Daoy (cell line): ENCODE measurements around the gene RASAL1. TPM values are rescaled to one million over a fixed set of nuclear protein-coding genes. Genes with fewer than 3 reads are reported as not detected.

Experiments used
- DNase-seq: peaks from one replicate; pipeline ENCODE4 v3.0.0-alpha.2; 2015; ENCODE audit warnings: low read depth
- total RNA-seq: library from RNA; depleted of rRNA; stranded (reverse); fragments of >200 nt; shearing (Covaris generic); gene quantifications from 2 replicates; pipeline ENCODE4 v1.2.3, GENCODE V29; 2014; rRNA removed

RASAL1 gene
- total RNA-seq, 1 experiment from 2014 or later: 0.06 TPM

DNA sequence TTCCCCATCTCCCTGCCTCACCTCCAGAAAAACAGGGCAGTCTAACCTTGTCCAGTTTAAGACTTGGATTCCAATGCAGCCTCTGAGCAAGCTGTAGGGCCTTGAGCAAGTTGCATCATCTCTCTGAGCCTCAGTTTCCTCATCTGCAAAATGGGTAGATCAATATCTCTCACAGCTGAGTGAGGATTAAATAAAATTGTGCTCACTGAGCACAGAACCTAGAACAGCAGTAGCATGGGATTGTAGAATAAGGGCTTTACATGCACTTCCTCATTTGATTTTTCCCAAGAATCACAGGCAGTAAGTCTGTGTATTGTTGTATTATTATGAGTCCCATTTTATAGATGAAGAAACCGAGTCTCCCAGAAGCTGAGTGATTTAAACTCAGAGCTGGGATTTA, 77.0 kb downstream of the RASAL1 start:
- DNase-seq: no peak

- DNase-seq: no peak
These were observed 77.7 kb downstream of the RASAL1 start for GRCh38 chr12:113057565-113058485.

- peak; percentile 26 for DNase-seq
These were observed 78.7 kb downstream of the RASAL1 start, which contains the start of gene DTX1 for GRCh38 chr12:113056631-113057488. Gene DTX1, plus strand, starts transcription at chr12:113056730. Its CDS starts 1,463 bp downstream, at chr12:113058193.

- DNase-seq: no peak
These were observed 79.3 kb downstream of the RASAL1 start for GRCh38 chr12:113056381-113056630.

DNA sequence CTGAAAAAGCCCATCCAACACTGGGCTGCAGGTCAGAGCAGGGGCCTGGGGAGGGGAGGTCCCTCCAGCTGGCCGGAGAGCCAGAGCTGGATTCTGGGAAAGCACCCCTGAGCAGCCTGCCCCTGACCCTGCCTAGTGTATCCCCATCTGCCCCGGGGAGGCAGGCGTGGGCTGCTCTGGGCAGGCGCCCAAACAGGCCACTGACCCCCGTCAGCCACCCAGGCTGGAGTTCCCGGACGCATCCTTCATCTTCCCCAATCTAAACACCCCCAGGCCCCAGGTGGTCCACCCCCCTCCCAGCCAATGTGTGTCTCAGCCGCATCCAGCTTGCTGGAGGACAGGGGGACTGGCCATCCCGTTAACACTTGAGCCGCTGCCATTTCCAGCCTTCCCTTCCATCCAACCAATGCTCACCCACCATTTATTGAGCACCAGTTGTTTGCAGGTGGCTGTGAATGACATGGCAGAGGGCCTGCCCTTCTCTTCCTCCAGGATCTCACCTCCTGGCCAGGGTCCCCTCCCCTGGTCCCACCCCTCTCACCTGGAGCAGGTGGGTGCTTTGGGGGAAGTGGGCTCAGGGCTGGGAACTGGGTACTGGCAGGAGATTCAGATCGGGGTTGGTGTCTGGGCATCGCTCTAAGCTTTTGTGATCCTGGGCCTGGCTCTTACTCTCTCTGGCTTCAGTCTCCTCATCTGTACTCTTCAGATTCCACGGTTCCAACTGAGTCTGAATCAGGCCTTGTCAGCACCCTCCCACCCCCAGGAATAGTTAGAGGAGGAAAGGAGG, 79.8 kb downstream of the RASAL1 start:
- no peak for DNase-seq

- no peak for DNase-seq
These were observed 80.5 kb downstream of the RASAL1 start for GRCh38 chr12:113054948-113055486.

- DNase-seq: no peak
These were observed 83.2 kb downstream of the RASAL1 start for GRCh38 chr12:113052326-113052725.

- no peak for DNase-seq
These were observed 83.8 kb downstream of the RASAL1 start for GRCh38 chr12:113051759-113052158.

GRCh38 chr12:113050795-113051194, 84.8 kb downstream of the RASAL1 start:
- DNase-seq: no peak

DNA sequence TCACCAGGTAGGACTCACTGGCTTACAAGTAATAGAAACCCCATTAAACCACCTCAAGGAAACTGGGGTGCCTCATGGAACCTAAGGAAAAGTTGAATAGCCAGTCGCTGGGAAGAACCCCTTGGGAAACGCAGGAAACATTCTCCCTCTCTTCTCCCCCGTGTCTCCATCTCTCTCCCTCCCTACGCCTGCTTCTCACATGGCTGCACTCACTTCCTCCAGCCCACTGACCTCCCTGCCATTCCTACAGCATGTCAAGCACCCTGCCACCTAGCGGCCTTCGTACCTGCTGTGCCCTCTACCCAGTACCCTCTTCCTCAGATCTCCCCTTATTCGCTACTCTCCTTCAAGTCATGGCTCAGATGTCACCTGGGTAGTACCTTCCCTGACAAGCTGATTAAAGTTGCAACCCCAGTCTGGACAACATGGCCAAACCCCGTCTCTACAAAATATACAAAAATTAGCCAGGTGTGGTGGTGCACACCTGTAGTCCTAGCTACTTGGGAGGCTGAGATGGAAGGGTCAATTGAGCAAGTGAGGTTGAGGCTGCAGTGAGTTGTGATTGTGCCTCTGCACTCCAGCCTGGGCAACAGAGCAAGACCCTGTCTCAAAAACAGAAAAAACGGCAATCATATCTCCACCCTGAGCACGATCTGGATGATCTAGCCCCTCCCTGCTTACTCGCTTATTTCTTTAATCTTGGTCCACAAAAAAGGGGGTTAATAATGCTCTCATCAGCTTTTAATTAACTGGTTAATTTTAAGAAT, 85.4 kb downstream of the RASAL1 start:
- peak; percentile 65 for DNase-seq

Other genes with a start within 250 kb of the RASAL1 start
- 5.1 and 6.1 TPM in 2 replicates for gene OAS1, start 228.8 kb downstream of the RASAL1 start, total RNA-seq
- 21.7 and 35.4 TPM in 2 replicates for gene OAS3, start 197.3 kb downstream of the RASAL1 start, total RNA-seq
- 3.9 and 5.1 TPM in 2 replicates for gene OAS2, start 157.2 kb downstream of the RASAL1 start, total RNA-seq
- gene DTX1, start 79.0 kb downstream of the RASAL1 start, total RNA-seq: 0.24 and 2.3 TPM in 2 replicates
- gene CFAP73, start 14.0 kb upstream of the RASAL1 start, total RNA-seq: not detected in 2 replicates
- 60.1 and 78.5 TPM in 2 replicates for gene DDX54, start 49.7 kb upstream of the RASAL1 start, total RNA-seq
- 26.0 and 31.8 TPM in 2 replicates for gene RITA1, start 50.0 kb upstream of the RASAL1 start, total RNA-seq
- gene TPCN1, start 85.7 kb upstream of the RASAL1 start, total RNA-seq: 8.5 and 10.4 TPM in 2 replicates
- gene SLC8B1, start 199.3 kb upstream of the RASAL1 start, total RNA-seq: 13.4 and 16.4 TPM in 2 replicates
- gene PLBD2, start 222.8 kb upstream of the RASAL1 start, total RNA-seq: 6.1 and 22.2 TPM in 2 replicates